ENCODE data around the gene PYROXD2. TPM values are rescaled to one million over a fixed set of nuclear protein-coding genes. Genes with fewer than 3 reads are reported as not detected.
A peak's percentile ranks its signal among the peaks of the same experiment; 100 is the strongest.

Gene PYROXD2
- total RNA-seq, 3 donors from 2014 or later: 6.3 to 11.6 (median 9.7) TPM

DNA sequence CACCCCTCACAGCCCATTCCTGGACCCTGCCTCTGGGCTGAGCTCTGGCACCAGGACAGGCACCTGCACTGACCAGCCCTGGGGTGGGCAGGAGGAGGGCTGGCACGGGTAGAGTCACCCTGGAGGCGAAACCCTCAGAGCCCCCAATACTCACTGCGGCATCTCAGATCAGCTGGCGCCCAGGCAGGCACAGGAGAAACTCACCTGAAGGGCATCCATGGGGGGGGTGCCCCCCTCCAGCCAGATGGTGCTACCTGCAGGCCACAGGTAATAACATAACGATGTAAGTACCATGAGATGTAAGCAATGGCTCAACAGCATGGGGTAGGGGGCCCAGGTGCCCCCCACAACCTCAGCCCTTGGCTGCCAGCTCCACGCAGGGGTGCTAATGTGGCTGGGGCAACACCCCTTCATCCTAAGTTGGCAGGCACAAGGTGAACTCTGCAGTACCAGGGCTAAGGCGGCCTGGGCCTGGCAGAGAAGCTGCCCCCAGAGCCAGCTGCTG lies 12.1 kb upstream of the PYROXD2 start:
- no peaks in the 10 kb centered on the region for H3K36me3 ChIP-seq (ENCODE audit: low read depth)
- intact Hi-C loops (cut with DNase I, micrococcal nuclease): no loop called here

DNA sequence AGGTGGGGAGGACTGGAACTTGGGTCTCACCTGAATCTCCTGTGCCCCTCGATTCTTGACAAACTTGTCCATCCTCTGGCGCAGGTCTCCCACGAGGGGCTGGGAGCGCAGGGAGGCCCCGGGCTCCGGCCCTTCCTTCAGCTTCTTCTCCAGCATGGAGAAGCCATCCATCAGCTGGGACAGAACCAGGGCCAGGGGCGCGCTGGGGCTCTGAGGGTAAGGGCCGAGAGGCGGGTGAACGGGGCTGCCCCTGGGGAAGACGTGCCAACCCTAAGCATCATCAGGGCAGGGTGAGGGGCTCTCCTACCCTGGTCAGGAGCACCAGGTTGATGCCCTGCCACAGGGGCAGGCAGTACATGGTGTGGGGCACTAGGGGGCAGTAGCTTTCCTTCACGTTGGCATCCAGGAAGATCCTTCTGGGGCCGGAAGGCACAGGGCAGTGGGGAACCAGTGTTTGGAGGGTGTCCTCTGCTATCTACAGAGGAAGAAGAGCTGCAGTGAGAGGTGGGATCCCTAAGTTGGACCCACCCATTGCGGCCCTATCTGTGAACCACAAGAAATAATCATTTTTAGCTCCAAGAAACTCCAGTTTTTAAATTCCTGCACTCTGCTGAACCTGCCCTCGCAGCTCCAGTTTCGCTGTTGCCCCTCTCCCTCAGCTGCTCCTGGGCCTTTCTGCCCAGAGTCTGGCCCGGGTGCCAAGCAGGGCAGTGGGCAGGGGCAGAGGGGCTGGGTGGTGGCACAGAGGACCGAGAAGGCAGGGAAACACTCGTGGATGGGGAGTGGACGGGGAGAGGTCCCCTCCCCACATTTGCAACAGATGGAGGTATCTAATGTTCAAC lies 10.8 kb upstream of the PYROXD2 start:
- Histone ChIP-seq H3K4me3 (no peak overlapping the region), H3K9me3 (no peaks in the 10 kb centered on the region), H3K36me3 (ENCODE audit: low read depth) (no peaks in the 10 kb centered on the region), H3K4me1 (ENCODE audit: low read depth) (no peaks in the 10 kb centered on the region)
- intact Hi-C loops (cut with DNase I, micrococcal nuclease): no loop called here
- peak; percentile 81 for ATAC-seq
- DNase-seq: peak in 2 of 3 donors; percentile 54 to 55
- TF ChIP-seq, protein P1, sequence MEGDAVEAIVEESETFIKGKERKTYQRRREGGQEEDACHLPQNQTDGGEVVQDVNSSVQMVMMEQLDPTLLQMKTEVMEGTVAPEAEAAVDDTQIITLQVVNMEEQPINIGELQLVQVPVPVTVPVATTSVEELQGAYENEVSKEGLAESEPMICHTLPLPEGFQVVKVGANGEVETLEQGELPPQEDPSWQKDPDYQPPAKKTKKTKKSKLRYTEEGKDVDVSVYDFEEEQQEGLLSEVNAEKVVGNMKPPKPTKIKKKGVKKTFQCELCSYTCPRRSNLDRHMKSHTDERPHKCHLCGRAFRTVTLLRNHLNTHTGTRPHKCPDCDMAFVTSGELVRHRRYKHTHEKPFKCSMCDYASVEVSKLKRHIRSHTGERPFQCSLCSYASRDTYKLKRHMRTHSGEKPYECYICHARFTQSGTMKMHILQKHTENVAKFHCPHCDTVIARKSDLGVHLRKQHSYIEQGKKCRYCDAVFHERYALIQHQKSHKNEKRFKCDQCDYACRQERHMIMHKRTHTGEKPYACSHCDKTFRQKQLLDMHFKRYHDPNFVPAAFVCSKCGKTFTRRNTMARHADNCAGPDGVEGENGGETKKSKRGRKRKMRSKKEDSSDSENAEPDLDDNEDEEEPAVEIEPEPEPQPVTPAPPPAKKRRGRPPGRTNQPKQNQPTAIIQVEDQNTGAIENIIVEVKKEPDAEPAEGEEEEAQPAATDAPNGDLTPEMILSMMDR (IDR thresholded peaks at IDR 0.05): peak; percentile 61

More for the DNA sequence above, 12.1 kb upstream of the PYROXD2 start:
- Histone ChIP-seq H3K4me3 (no peak overlapping the region), H3K4me1 (ENCODE audit: low read depth) (no peaks in the 10 kb centered on the region), H3K9me3 (no peaks in the 10 kb centered on the region)
- no peak for ATAC-seq
- TF ChIP-seq, protein P1 (IDR thresholded peaks at IDR 0.05): no peak
- no peak for DNase-seq

- Histone ChIP-seq H3K4me3 (no peak overlapping the region), H3K36me3 (ENCODE audit: low read depth) (no peaks in the 10 kb centered on the region), H3K4me1 (ENCODE audit: low read depth) (no peaks in the 10 kb centered on the region), H3K9me3 (no peaks in the 10 kb centered on the region)
- TF ChIP-seq, protein P1 (IDR thresholded peaks at IDR 0.05): no peak
- ATAC-seq (no peak), DNase-seq (no peak)
- intact Hi-C loops (cut with DNase I, micrococcal nuclease): no loop called here
Observed at GRCh38 chr10:98424295-98425254, 9.6 kb upstream of the PYROXD2 start.

DNA sequence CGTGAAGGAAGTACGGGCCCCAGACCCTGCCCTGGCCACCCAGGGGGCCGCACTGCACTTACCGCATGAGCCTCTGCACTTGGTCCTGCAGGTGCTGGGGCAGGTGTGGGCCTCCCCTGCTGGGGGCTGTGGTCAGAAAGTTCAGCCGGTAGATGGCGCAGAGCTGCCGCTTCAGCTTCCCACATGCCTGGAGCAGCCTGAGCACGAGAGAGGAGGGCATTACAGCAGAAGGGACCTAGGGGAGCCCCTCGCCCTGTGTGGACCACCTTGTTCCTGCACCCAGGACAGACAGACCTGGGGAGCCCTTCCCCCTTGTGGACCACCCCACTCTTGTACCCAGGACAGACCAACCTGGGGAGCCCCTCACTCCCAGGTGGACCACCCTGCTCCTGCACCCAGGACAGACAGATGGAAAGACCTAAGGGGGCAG lies 8.7 kb upstream of the PYROXD2 start:
- no peaks in the 10 kb centered on the region for H3K9me3 ChIP-seq
- H3K4me1 ChIP-seq (ENCODE audit: low read depth): no peaks in the 10 kb centered on the region
- no peaks in the 10 kb centered on the region for H3K36me3 ChIP-seq (ENCODE audit: low read depth)
- DNase-seq (no peak), ATAC-seq (no peak)
- intact Hi-C loops (cut with DNase I, micrococcal nuclease): no loop called here
- TF ChIP-seq, protein P1 (IDR thresholded peaks at IDR 0.05): no peak
- no peak overlapping the region for H3K4me3 ChIP-seq

DNA sequence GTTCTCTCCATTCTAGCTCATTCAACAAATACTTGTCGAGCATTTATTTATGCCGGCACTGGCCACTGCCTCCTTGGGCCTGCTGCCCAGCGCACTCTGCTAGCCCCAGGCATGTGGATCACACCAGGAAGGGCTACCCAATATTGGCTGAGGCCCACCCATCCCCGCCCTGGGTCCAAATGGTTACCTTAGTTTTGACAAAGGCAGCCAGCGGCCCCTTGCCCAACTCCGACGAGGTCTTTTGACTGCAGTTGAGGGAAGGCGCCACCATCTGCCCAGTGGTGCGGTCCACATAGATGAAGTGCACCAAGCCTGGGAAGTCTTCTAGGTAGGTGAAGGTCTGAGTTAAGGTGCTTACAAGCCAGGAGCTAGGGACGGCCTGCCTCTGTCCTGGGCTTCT lies 7.2 kb upstream of the PYROXD2 start:
- H3K36me3 ChIP-seq (ENCODE audit: low read depth): no peaks in the 10 kb centered on the region
- DNase-seq (no peak), ATAC-seq (no peak)
- no peak overlapping the region for H3K4me3 ChIP-seq
- H3K4me1 ChIP-seq (ENCODE audit: low read depth): no peaks in the 10 kb centered on the region
- intact Hi-C loops (cut with DNase I, micrococcal nuclease): no loop called here
- no peaks in the 10 kb centered on the region for H3K9me3 ChIP-seq
- TF ChIP-seq, protein P1 (IDR thresholded peaks at IDR 0.05): no peak

Measured in mucosa of descending colon (tissue), 3 donors.